Cardiac fibroblast (primary cell): Measurements from ENCODE around the gene HSPA5.

Experiments used
- DNase-seq, 2 donors: peaks; one replicate each; pipeline versions ENCODE4 v3.0.0 to v3.0.0-alpha.2; 2010; ENCODE audit warnings: low read depth in 2 of 2
- H3K4me3 ChIP-seq, 2 donors: replicated peaks in 1 of 2; 1 replicate in 1 of 2; 2 replicates in 1 of 2; pipeline ENCODE4 v1.5.1; 2011; ENCODE audit warnings: low read depth in 2 of 2, low read length in 2 of 2, mild to moderate bottlenecking in 2 of 2, moderate library complexity in 1 of 2
- TF ChIP-seq, protein P1 (sequence below): IDR thresholded peaks from one replicate; pipeline ENCODE4 v1.5.1; 2011; ENCODE audit warnings: low read depth, mild to moderate bottlenecking, low read length, inconsistent platforms

The HSPA5 gene

DNA sequence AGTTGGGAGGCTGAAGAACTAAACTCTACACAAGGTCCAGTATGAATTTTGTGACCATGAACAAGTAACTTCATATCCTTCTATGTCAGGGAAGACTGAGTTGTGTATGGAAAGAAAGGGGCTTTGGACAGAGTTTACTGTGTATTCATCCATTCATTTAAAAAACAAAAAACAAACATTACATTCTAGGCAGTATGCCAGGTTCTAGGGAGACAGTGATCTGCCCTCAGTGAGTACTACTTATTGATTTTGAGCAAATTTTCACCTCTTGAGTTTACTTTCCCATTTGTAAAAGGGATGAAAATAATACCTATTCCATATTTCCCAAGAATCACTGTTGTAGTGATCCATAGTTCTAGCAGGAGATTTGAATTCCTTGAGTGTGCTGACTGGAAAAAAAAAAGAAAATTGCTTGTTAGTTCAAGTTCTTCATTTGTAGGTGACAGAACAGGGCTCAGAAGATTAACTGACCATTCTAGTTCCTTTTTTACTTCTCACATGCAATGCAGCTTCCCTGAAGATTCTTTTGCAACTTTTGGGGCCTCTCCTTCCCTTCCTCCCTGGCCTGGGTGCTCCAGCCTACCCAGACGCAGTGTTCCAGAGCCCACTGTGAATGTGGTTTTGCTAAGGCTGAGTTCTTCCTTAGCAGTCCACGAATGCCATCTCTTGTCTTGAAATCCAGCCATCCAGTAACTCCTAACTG lies 17.8 kb upstream of the HSPA5 start:
- H3K4me3 ChIP-seq: no peak overlapping the region
- TF ChIP-seq, protein P1, sequence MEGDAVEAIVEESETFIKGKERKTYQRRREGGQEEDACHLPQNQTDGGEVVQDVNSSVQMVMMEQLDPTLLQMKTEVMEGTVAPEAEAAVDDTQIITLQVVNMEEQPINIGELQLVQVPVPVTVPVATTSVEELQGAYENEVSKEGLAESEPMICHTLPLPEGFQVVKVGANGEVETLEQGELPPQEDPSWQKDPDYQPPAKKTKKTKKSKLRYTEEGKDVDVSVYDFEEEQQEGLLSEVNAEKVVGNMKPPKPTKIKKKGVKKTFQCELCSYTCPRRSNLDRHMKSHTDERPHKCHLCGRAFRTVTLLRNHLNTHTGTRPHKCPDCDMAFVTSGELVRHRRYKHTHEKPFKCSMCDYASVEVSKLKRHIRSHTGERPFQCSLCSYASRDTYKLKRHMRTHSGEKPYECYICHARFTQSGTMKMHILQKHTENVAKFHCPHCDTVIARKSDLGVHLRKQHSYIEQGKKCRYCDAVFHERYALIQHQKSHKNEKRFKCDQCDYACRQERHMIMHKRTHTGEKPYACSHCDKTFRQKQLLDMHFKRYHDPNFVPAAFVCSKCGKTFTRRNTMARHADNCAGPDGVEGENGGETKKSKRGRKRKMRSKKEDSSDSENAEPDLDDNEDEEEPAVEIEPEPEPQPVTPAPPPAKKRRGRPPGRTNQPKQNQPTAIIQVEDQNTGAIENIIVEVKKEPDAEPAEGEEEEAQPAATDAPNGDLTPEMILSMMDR: no peak
- DNase-seq: no peak

DNA sequence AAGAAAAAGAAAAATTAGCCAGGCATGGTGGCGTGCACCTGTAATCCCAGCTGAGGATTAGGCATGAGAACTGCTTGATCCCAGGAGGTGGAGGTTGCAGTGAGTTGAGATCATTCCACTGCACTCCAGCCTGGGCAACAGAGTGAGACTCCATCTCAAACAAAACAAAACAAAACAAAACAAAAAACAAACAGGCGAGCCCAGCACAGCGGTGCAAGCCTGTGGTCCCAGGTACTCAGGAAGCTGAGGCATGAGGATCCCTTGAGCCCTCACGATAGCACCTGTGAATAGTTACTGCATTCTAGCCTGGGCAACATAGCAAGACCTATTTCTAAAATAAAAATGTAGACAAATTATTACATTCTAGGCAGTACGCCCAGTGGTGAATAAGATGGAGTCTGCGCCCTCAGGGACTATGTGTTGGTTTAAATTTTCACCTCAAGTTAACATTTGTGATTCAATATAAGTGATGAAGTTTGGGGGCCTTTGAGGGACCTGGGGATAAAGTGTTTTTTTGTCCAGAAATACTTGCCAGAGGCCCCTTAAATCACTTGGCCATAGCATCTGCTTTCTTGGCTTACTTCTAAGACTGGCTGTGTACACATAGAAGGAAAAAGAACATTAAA lies 17.1 kb upstream of the HSPA5 start:
- H3K4me3 ChIP-seq: no peak overlapping the region
- TF ChIP-seq, protein P1: no peak

DNA sequence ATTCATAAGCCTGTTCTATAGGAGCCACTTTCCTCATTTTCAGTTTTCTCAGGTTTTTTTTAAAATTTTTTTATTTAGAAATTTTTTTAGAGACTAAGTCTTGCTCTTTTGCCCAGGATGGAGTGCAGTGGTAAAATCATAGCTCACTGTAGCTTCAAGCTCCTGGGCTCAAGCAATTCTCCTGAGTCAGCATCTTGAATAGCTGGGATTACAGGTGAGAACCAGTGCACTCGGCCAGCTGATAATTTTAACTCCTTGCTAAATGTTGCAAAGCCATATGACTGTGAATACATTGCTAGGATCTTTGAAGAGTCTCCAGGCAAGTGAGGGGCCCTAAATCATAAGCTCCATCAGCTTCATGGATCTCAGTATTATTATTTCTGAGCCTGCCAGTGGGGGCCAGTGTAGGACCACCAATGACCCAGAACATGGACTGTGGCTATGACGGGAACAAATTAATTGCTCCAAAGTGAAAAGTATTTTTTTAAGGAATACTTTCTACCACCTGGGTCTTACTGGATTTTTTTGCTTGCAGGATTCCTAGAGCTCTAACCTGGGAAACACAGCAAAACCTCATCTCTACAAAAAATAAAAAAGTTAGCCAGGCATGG lies 14.7 kb upstream of the HSPA5 start:
- H3K4me3 ChIP-seq: no peak overlapping the region
- DNase-seq: peak; percentile 36 to 40
- TF ChIP-seq, protein P1: peak; percentile 24

More for the DNA sequence above, 17.1 kb upstream of the HSPA5 start:
- DNase-seq: no peak

DNA sequence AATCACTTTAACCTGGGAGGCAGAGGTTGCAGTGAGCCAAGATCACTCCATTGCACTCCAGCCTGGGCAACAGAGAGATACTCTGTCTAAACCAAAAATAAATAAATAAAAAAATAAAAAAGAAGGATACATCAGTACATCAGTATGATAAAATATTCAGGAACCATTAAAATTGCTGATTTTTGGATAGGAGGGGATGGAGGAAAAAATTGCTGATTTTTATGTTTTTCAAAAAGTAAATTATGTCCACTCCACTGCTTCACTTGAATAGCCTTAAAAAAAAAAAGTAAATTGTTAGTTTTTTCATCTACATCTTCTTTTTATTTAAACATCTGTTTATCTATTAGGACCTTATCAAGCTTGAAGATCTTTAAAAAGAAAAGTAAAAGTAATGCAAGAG lies 13.1 kb upstream of the HSPA5 start:
- TF ChIP-seq, protein P1: no peak

DNA sequence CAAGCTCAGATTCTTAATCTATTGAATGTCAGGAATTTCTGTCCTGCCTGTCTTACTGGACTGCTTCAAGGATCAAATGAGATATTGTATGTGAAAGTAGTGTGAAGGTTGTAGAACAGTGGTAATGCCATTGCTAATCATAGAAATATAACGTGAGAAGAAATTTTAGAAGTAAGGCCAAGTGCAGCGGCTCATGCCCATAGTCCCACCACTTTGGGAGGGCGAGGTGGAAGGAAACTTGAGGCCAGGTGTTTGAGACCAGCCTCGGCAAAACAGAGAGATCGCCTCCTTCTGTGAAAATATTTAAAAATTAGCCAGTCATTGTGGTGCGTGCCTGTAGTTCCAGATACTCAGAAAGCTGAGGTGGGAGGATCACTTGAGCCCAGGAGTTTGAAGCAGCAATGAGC lies 5.1 kb upstream of the HSPA5 start:
- no peak for DNase-seq
- TF ChIP-seq, protein P1: no peak
- no peak overlapping the region for H3K4me3 ChIP-seq

More for the DNA sequence above, 13.1 kb upstream of the HSPA5 start:
- no peak overlapping the region for H3K4me3 ChIP-seq
- DNase-seq: no peak

DNA sequence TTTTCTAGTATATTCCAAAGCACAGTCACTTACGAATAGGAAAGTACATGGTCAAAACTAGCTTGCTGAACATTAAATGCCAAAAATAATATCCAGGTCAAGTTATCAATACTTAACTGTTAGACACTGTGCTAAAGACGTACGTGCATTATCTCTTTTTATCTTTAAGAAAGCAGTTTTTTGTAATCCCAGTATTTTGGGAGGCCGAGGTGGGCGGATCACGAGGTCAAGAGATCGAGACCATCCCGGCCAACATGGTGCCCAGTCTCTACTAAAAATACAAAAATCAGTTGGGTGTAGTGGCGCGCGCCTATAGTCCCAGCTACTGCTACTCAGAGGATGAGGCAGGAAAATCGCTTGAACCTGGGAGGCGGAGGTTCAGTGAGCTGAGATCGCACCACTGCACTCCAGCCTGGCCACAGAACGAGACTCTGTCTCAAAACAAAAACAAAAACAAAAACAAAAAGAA lies 2.7 kb upstream of the HSPA5 start:
- TF ChIP-seq, protein P1: no peak
- no peak for DNase-seq
- no peak overlapping the region for H3K4me3 ChIP-seq
